Coronary artery (tissue), 2 donors: ENCODE data around the gene PPP3CB.
A peak's percentile ranks its signal among the peaks of the same experiment; 100 is the strongest.

Experiments
- DNase-seq: peaks from one replicate; pipeline ENCODE4 v3.0.0-alpha.2; 2017; ENCODE audit warnings: low spot score
- H3K27ac ChIP-seq, 2 donors: fragments of 200-600 bp; sonication (generic); one replicate each; pipeline ENCODE4 v1.5.1; 2016 to 2019
- H3K4me3 ChIP-seq: fragments of 200-600 bp; sonication (generic); 2 replicates; pipeline ENCODE4 v1.5.1; 2016; ENCODE audit warnings: mild to moderate bottlenecking, moderate library complexity
- TF ChIP-seq, protein P1 (sequence below): fragments of 200-600 bp; sonication (generic); IDR thresholded peaks from one replicate; pipeline ENCODE4 v1.5.1; 2019; ENCODE audit warnings: antibody characterized with exemption

The PPP3CB gene

DNA sequence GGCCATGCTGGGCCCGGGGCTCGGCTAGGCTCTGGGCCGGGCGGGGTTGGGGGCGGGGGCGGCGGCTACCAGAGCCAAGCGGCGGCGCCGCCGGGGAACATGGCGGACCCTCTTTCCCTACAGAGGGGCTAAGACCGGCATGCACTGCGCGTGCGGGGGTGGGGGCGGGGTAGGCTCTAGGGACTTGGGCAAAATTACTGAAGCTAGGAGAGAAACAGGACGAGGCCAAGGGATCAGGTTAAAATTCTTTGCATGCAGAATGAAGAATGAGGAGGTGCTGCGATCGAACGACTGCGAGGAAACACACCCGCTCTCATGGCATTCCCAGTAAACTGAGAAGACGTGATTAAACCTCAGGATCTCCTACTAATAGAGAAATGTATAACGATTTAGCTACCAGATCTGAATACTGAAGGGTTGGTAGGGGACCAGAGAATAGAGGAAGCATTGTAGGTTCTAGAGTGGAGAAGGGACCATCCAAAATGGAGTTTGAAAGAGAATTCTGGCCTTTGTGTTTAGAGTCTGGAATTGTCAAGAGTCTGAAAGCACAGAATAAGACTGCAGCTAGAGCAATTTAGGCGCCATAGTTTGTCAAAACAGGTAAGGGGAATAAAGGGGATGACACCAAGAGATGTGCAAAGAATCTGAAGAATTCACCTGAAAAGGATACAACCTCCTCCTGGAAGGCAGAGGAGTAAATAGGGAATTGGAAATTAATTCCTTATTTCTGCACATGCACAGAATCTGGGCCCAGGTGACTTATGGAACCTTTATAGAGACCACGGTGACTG, at the start of gene PPP3CB:
Gene PPP3CB (minus strand): TSS at position 141 of the 791 bp plus-strand sequence. CDS start 135 bp downstream, at position 6.
- Histone ChIP-seq H3K4me3 (peak within 1 kb of the TSS; percentile 98), H3K27ac (peak within 1 kb of the TSS; percentile 86 to 99)
- DNase-seq, result peak; percentile 95
- TF ChIP-seq, protein P1, sequence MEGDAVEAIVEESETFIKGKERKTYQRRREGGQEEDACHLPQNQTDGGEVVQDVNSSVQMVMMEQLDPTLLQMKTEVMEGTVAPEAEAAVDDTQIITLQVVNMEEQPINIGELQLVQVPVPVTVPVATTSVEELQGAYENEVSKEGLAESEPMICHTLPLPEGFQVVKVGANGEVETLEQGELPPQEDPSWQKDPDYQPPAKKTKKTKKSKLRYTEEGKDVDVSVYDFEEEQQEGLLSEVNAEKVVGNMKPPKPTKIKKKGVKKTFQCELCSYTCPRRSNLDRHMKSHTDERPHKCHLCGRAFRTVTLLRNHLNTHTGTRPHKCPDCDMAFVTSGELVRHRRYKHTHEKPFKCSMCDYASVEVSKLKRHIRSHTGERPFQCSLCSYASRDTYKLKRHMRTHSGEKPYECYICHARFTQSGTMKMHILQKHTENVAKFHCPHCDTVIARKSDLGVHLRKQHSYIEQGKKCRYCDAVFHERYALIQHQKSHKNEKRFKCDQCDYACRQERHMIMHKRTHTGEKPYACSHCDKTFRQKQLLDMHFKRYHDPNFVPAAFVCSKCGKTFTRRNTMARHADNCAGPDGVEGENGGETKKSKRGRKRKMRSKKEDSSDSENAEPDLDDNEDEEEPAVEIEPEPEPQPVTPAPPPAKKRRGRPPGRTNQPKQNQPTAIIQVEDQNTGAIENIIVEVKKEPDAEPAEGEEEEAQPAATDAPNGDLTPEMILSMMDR, result no peak

DNA sequence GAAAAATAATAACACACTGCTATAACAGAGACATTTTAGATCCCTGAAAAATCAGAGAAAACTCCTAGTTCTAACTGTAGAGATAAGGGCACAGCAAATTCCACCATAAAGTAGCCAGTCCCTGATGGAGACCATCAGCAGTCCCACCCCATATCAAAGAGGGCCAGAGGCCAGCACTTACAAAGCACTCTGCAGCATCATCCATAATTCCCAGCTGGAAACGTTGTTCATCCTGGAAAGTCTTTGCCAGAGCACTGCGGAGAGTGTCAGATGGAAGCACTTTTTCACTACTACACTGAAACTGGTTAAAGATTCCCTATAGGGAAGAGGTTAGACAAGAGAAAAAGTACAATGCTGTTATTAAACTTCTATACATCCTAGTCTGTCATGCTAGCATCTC, 49.5 kb upstream of the PPP3CB start:
- DNase-seq, result no peak
- TF ChIP-seq, protein P1, result no peak
- H3K4me3 ChIP-seq, result no peak overlapping the region
- no peak overlapping the region for H3K27ac ChIP-seq

DNA sequence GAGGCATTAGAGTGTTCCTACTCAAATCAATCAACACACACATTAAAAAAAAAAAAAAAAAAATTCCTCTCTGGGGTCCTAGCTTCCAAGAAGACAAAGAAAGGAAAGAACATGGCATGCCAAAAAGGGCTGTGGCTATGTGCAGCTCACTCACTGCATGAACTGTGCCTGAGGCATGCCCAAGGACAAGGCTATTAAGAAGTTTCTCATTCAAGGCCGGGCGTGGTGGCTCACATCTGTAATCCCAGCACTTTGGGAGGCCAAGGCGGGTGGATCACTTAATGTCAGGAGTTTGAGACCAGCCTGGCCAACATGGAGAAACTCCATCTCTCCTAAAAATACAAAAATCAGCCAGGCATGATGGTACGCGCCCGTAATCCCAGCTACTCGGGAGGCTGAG, 41.9 kb upstream of the PPP3CB start:
- no peak overlapping the region for H3K27ac ChIP-seq
- no peak for DNase-seq
- no peak overlapping the region for H3K4me3 ChIP-seq
- TF ChIP-seq, protein P1, result no peak

DNA sequence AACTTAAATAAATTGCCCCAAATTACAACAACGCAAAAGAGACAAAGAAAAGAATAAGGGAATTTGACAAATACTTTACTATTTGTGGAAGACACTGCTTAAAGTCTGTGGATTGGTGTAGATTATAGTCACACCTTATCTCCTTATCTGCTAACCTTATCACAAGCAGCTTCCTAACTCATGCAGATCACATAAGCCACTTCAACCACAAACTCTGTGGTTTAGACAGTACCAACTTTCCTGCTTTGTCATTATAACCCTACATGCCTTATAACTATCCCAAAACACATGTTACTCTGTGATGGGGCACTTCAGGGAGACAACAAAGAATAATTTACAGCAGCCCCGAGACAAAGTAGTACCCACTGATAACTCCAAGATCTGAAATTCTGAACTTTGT, 41.5 kb upstream of the PPP3CB start:
- Histone ChIP-seq H3K4me3 (no peak overlapping the region), H3K27ac (no peak overlapping the region)
- no peak for DNase-seq
- TF ChIP-seq, protein P1, result no peak

DNA sequence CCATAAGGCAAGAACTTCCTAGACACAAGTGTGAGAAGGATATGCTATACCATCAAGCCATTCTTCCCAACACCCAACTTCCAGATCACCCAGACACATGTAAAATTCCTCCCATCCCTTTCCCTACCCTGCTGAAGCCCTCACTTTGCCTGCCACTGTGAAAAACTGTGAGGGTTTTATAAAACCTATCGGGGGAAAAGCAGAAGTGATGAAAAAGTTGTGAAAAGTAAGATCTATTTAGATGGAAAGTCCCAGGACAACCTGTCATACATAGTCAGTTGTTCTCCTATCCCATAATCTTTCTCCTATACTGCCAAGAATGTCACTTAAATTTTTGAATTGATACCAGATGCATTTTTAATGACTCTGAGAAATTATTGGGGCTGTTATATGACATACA, 39.0 kb upstream of the PPP3CB start:
- Histone ChIP-seq H3K27ac (no peak overlapping the region), H3K4me3 (no peak overlapping the region)
- TF ChIP-seq, protein P1, result no peak
- DNase-seq, result no peak

DNA sequence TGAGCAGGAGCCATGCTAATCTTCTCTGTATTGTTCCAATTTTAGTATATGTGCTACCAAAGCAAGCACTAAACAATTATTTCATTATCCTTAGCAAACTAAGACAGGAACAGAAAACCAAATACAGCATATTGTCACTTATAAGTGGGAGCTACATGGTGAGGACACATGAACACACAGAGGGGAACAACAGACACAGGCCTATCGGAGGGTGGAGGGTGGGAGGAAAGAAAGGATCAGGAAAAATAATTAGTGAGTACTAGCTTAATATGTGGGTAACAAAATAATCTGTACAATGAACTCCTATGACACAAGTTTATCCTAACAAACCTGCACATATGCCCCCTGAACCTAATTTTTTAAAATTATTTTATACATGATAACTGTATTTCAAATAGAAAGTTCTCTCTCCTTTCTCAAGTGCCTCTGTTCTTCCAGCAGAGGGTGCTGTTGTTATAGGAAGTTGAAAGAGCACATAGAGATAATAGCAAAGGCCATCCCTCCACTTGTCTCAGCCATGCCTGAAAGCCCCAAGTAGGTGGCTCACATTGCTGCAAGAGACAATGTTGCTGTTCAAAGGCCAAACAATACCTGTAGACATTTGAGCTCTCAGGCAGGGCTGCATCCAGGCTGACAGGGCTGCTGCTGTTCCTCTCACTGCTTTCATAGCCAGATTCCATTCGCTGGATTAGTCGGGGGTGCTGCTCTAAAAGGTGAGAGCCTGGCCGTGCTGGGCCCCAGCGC, 33.4 kb upstream of the PPP3CB start:
- DNase-seq, result no peak
- H3K27ac ChIP-seq, result no peak overlapping the region
- H3K4me3 ChIP-seq, result no peak overlapping the region
- TF ChIP-seq, protein P1, result peak; percentile 65
